ENCODE data around the gene RBP7.

Gene RBP7

GRCh38 chr1:10032590-10033358 lies 35.7 kb downstream of the RBP7 start, which contains the start of gene UBE4B:
TSS of gene UBE4B (plus strand) at chr1:10032958. CDS start at chr1:10033671, 713 bp downstream.
- DNase-seq: peak; percentile 98

DNA sequence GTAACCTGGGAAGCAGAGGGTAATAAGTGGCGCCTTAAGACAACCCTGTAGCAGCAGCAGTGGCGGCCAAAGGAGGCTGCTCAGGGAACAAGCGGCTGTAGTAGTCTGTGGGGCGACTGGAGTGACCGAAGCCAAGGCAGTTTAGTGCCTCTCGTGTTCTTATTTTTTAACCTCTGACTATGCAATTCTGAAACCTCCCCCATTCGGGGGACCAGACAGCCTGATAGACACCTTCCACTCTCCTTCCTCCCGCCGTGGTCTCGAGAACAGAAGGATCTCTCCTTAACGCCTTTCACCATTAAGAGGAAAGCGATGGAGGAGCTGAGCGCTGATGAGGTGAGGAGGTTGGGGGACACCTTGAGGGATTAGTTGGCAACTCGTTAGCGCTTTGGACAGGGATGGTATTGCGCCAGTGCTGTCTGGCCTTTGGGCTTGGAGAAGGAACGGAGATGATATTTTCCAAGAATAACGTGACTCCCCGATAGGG lies 36.4 kb downstream of the RBP7 start:
- peak; percentile 17 for DNase-seq

DNA sequence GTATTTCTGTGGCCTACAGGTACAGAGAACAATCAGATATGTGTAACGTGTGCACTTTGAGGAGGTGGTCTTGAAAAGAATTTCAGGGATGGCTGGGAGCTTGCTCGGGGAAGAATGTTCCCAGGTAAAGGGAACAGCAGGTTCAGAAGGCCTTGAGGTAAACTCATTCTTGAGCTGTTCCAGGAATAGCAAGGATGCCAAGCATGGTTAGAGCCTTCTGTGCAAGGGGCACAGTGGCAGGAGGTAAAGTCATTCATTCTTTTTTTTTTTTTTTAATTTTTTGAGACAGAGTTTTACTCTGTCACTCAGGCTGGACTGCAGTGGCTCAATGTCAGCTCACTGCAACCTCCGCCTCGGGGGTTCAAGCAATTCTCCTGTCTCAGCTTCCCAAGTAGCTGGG lies 45.7 kb downstream of the RBP7 start:
- no peak for DNase-seq

DNA sequence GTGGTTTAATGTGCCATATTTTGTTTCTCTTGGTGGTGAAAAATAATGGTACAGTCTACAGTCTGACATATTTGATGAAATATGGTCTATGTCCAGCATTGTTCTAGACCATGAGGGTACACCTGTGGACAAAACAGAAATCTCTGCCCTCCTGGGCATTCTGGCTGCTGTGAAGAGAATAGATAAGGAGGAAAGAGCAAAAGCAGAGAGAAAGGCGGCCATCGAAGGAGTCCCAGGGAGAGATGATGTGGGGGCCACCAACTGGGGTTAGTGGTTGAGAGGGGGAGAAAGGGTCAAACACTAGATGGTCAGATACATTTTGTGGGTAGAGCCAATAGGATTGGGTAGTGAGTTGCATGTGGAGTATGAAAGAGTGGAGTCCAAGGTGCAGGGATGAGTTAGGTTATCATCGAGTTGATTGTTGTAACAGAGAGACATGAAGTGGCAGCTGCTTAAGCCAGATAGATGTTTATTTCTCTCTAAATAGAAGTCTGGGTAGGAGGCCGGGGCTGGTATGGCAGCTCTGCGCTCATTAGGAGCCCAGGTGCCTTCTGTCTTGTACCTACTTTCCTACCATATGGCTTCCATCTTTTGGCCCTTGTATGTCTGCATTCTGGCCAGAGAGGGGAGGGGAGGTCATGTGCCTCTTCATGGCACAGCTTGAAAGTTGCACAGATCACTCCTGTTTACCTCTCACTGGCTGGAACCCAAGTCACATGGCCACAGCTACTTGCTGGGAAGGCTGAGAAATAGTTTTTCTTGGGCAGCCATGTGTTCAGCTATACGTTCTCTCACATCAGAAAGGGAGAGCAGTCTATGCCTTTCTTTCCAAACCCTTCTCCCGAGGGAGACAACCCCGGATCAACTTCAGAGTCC lies 48.7 kb downstream of the RBP7 start:
- no peak for DNase-seq

DNA sequence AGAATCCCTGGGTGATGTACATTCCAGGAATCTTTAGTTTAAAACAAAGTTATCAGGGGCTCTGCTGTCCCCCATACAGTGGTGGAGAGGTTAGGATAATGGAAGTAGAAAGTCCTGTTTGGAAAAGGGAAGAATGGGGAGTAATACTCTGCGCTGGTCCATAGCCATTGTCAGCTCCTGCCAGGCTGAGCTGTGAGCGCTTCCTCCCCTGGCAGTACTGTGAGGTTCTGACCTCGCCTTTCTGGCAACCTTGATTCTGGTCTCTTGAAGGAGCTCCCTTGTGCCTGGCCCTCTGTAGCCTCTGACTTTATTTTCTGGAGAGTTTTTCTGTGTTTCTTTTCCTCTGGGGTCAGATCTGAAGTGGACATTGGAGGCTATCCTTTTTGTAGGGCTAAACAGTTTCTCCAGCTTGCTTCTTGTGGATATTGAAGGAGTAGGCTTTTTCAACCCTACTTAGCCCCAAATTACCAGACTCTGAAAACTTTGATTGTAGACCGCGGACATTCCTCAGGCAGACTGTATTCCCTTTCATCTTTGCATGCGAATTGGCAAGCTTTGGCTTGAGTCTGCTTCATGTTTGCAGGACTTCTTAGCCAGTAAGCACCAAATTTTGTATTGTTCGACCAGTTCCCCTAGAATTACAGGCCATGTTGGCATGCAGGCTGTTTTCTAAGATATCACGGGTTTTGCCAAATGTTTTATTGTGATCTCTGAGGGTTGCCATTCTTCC lies 49.5 kb downstream of the RBP7 start:
- no peak for DNase-seq

DNA sequence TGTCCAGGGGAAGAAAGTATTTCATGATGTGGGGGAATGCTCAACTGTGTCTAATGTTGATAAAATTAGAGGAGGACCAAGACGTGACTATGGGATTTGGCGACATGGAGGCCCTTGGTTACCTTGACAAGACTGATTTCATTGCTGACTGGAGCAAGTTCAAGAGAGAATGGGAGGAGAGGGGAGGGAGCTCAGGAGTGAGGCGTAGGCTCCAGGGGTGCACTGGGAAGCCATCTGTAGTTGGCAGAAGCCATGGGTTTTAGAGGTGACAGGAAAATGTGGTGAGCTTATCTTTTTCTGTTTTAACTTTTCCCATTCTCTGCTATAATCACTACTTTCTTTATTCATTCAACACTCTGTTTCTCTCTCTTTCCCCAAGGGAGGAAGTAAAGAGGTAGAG lies 51.6 kb downstream of the RBP7 start:
- DNase-seq: no peak

DNA sequence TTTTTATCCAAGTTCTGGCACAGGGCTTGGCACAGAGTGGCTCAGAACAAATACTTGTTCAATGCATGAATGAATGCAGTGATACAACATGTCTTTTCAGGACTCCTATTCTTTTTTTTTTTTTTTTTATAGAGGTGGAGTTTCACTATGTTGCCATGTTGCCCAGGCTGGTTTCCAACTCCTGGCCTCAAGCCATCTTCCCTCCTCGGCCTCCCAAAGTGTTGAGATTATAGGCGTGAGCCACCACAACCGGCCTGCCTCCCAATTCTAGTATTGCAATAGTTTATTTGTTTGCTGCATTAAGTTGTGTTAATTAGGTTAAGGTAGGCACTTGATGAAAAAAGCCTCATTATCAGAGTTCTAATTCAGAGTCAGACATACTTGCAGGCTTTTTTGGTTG lies 53.6 kb downstream of the RBP7 start:
- DNase-seq: no peak

GRCh38 chr1:10051656-10052055 lies 54.6 kb downstream of the RBP7 start:
- no peak for DNase-seq

DNA sequence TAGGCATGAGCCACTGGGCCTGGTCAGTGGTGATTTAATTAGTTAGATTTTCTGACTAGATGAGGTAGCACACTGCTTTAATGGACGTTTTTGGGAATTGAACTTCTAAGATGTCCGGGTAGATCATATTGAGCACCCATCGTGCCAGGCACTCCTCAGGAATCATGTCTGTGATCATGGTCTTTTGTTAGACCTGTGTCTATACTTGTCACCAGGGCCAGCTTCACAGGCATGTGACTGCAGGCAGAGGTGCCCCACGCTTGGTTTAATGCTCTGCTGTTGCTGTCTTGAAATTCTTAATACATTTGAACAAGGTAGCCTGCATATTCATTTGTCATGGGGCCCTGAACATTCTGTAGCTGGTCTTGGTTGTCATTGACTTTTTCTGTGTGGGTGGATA lies 55.3 kb downstream of the RBP7 start:
- DNase-seq: no peak

DNA sequence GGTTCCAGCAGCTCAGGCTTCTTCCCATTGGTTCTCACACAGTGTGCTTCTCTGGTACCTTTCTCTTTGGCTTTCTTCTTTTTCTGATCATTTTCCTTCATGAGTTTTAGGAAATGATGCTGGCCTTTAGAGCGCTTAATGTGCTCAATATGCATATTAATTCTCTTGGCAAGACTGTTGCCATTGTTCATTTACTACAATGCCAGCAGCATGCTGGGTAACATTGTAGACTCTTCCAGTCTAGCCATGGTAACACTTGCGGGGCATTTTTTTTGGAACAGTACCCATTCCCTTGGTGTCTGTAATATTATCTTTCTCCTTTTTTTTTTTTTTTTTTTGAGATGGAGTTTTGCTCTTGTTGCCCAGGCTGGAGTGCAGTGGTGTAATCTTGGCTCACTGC lies 57.4 kb downstream of the RBP7 start:
- no peak for DNase-seq

DNA sequence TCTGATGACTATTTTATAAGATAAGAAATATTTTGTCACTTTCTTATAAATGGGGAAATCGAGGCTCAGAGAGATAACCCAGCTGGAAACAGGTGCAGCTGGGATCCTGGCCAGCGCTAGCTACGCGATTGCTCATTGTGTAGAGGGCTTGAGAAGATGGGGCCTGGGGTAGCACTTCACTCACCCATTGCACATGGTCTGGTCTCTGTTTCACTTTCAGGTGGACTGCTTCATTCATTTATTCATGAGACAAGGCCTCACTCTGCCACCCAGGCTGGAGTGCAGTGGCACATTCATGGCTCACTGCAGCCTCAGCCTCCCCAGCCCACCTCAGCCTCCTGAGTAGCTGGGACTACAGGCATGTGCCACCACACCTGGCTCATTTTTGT lies 59.6 kb downstream of the RBP7 start:
- DNase-seq: peak; percentile 85

DNA sequence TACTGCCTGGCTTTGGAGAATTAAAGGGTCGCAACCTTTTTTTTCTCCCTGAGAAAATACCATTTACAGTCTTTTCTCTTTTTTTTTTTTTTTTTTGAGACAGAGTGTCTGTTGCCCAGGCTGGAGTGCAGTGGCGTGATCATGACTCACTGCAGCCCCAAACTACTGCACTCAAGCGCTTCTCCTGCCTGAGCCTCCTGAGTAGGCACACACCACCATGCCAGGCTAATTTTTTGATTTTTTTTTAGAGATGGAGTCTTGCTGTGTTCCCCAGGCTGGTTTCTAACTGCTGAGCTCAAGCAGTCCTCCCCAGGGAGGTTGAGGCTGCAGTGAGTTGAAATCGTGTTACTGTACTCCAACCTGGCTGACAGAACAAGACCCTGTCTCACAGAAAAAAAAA lies 60.3 kb downstream of the RBP7 start:
- DNase-seq: peak; percentile 26

DNA sequence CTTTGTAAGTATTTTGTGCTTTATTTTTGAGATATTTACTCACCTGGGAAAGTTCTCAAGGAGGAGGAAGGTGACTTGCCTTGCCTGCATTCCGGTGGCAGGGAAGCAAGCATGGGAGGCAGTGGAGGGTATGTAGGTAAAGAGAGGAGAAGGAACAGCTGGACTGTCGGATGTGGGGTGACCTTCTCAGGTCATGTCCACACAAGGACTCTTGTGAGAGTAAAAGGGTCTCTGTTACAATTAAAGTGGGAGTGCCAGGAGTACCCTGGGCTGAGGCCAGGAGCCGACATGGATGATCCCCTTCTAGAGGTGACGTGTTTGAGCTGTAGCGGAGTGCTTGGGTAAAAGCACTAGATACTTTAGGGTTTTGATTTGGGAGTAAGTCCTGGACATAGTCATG lies 60.8 kb downstream of the RBP7 start:
- DNase-seq: no peak

- DNase-seq: peak; percentile 88
These were observed 62.3 kb downstream of the RBP7 start for GRCh38 chr1:10059342-10059718.

- no peak for DNase-seq
These were observed 63.5 kb downstream of the RBP7 start for GRCh38 chr1:10060311-10061100.

DNA sequence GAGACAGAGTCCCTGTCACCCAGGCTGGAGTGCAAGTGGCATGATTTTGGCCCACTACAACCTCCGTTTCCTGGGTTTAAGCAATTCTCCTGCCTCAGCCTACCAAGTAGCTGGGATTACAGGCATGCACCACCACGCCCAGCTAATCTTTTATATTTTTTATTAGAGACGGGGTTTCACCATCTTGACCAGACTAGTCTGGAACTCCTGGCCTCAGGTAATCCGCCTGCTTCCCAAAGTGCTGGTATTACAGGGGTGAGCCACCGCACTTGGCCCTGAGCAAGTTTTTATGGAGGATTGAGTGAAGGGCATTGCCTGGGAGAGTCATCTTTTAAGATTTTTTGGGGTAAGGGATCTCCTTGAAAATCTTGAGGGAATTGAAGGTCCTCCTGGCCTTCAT lies 64.2 kb downstream of the RBP7 start:
- DNase-seq: no peak

DNA sequence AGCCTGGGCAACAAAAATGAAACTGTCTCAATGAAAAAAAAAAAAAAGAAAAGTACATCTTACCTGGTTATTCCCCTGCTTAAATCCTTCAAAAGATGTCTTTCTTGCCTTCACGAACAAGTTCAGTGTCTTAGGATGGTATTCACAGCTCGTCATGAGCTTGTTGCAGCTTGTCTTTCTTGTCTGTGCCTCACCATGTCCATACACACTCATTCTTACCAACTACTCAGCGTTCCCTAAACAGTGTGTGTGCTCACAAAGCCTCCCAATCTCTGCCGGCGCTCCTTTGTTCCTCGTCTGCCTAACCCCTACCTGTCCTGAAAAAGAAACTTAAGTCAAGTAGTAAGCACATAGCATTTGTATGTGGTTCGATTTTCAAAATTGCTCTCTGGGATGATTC lies 66.8 kb downstream of the RBP7 start:
- DNase-seq: no peak

- DNase-seq: no peak
These were observed 67.7 kb downstream of the RBP7 start for GRCh38 chr1:10064416-10065343.

DNA sequence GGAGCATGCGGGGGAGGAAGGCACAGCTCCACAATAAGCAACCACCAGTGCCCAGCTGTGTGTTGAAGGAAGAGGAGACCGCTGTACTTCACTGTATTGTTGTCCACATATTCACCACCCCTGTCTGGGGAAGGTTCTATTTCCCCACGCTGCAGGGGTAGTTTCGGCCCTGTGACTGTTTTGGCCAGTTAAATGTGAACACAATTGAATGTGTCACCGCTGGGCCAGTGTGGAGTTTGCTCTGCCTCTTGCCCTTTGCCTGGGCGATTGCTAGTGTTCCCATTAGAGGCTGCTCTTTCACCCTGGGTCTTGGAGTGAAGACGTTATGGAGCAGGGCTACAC lies 68.3 kb downstream of the RBP7 start:
- DNase-seq: no peak

All from NCI-H345 (cell line).